Prostate gland (tissue), 2 donors: ENCODE data around the gene NFKBIB.
"Not testable (repeated sequence)": the region's sequence is repeated elsewhere in the genome, so short reads cannot be mapped to it uniquely, and the experiment has no call there.

Experiments used
- CTCF ChIP-seq, 4 experiments: fragments of 200-600 bp in 2 of 4; fragments of 450-650 bp in 2 of 4; sonication (generic) in 2 of 4; IDR thresholded peaks; 1 replicate in 3 of 4; 2 replicates in 1 of 4; pipeline ENCODE4 v1.5.1; 2016 to 2019; ENCODE audit warnings: antibody characterized with exemption in 4 of 4, mild to moderate bottlenecking in 2 of 4, moderate library complexity in 2 of 4
- POLR2A ChIP-seq: fragments of 450-650 bp; IDR thresholded peaks from one replicate; pipeline ENCODE4 v1.6.1; 2016; ENCODE audit warnings: antibody characterized with exemption, mild to moderate bottlenecking

- TF ChIP-seq CTCF (IDR thresholded peaks at IDR 0.05); POLR2A: not testable (repeated sequence)
Observed at GRCh38 chr19:38859631-38860204, 40.1 kb upstream of the NFKBIB start.
